GM23248 (cell line): ENCODE measurements around the gene HGF. TPM values are rescaled to one million over a fixed set of nuclear protein-coding genes. Genes with fewer than 3 reads are reported as not detected.
A peak's percentile ranks its signal among the peaks of the same experiment; 100 is the strongest.

ENCODE experiments used
- DNase-seq: peaks from one replicate; pipeline ENCODE4 v3.0.0-alpha.2; 2015
- H2AFZ ChIP-seq: fragments of 200-600 bp; sonication (generic); 2 replicates; pipeline ENCODE4 v1.6.1; 2016; ENCODE audit warnings: antibody characterized with exemption
- H3F3A ChIP-seq: fragments of 200-600 bp; sonication (generic); 2 replicates; pipeline ENCODE4 v1.6.1; 2016; ENCODE audit warnings: mild to moderate bottlenecking, antibody characterized with exemption, mixed run types; ENCODE audit not compliant: insufficient read depth
- H3K27ac ChIP-seq: fragments of 200-600 bp; sonication (generic); 2 replicates; pipeline ENCODE4 v1.5.1; 2016; ENCODE audit warnings: mild to moderate bottlenecking
- H3K27me3 ChIP-seq: fragments of 200-600 bp; sonication (generic); replicated peaks from 2 replicates; pipeline ENCODE4 v1.6.1; 2016; ENCODE audit warnings: mild to moderate bottlenecking; ENCODE audit not compliant: insufficient read depth
- H3K36me3 ChIP-seq: fragments of 200-600 bp; sonication (generic); 2 replicates; pipeline ENCODE4 v1.6.1; 2016; ENCODE audit warnings: low read depth, mild to moderate bottlenecking
- H3K4me1 ChIP-seq: fragments of 200-600 bp; sonication (generic); 2 replicates; pipeline ENCODE4 v1.6.1; 2016; ENCODE audit warnings: mild to moderate bottlenecking; ENCODE audit not compliant: insufficient read depth
- H3K4me2 ChIP-seq: fragments of 200-600 bp; sonication (generic); one replicate; pipeline ENCODE4 v1.6.1; 2016; ENCODE audit warnings: mild to moderate bottlenecking; ENCODE audit not compliant: unreplicated experiment
- H3K4me3 ChIP-seq: fragments of 200-600 bp; sonication (generic); 2 replicates; pipeline ENCODE4 v1.5.1; 2016; ENCODE audit warnings: mild to moderate bottlenecking
- H3K79me2 ChIP-seq: fragments of 200-600 bp; sonication (generic); 2 replicates; pipeline ENCODE4 v1.6.1; 2016; ENCODE audit warnings: mild to moderate bottlenecking; ENCODE audit not compliant: insufficient read depth
- H3K9ac ChIP-seq: fragments of 200-600 bp; sonication (generic); 2 replicates; pipeline ENCODE4 v1.6.1; 2016; ENCODE audit warnings: mild to moderate bottlenecking
- H3K9me2 ChIP-seq: fragments of 200-600 bp; sonication (generic); 2 replicates; pipeline ENCODE4 v1.6.1; 2016; ENCODE audit warnings: mixed run types, mild to moderate bottlenecking, moderate library complexity; ENCODE audit not compliant: insufficient read depth
- H3K9me3 ChIP-seq: fragments of 200-600 bp; sonication (generic); one replicate; pipeline ENCODE4 v1.6.1; 2017; ENCODE audit warnings: low read depth
- H4K20me1 ChIP-seq: fragments of 200-600 bp; sonication (generic); 2 replicates; pipeline ENCODE4 v1.6.0; 2016; ENCODE audit not compliant: insufficient read depth
- EZH2 ChIP-seq: fragments of 200-600 bp; sonication (generic); IDR thresholded peaks from 2 replicates; pipeline ENCODE4 v1.6.1; 2018; ENCODE audit warnings: antibody characterized with exemption, mild to moderate bottlenecking; ENCODE audit not compliant: insufficient read depth, poor library complexity, severe bottlenecking
- EZH2phosphoT487 ChIP-seq: fragments of 200-600 bp; sonication (generic); IDR thresholded peaks from 2 replicates; pipeline ENCODE4 v1.6.1; 2018; ENCODE audit warnings: antibody characterized with exemption, moderate library complexity, mild to moderate bottlenecking, low read depth; ENCODE audit not compliant: insufficient read depth
- WGBS, 2 experiments: methylation state at CpG; one replicate each; pipeline ENCODE4 v1.1.6; 2015 to 2017; ENCODE audit warnings: low lambda C conversion rate in 2 of 2, low coverage in 1 of 2; ENCODE audit errors: missing lambda C conversion rate in 2 of 2; 5-methylcytosine and 5-hydroxymethylcytosine counted together
- in situ Hi-C: fragments of 300-500 bp; cut with MboI; formaldehyde crosslinking; loops from 2 replicates; pipeline ENCODE4 v1.15.0; 2020
- polyA plus RNA-seq: library from polyadenylated mRNA; unstranded; fragments of >200 nt; fragmentation: Nextera tagmentation; extraction: Ambion mirVana; gene quantifications from 2 replicates; pipeline ENCODE4 v1.2.1, GENCODE V29; 2016
- total RNA-seq: library from RNA; depleted of rRNA; stranded (reverse); fragments of >200 nt; shearing (Covaris generic); gene quantifications from 2 replicates; pipeline ENCODE4 v1.2.3, GENCODE V29; 2014

The HGF gene
- total and polyA plus RNA-seq, 2 experiments from 2014 or later = 2.3 to 2.7 TPM

DNA sequence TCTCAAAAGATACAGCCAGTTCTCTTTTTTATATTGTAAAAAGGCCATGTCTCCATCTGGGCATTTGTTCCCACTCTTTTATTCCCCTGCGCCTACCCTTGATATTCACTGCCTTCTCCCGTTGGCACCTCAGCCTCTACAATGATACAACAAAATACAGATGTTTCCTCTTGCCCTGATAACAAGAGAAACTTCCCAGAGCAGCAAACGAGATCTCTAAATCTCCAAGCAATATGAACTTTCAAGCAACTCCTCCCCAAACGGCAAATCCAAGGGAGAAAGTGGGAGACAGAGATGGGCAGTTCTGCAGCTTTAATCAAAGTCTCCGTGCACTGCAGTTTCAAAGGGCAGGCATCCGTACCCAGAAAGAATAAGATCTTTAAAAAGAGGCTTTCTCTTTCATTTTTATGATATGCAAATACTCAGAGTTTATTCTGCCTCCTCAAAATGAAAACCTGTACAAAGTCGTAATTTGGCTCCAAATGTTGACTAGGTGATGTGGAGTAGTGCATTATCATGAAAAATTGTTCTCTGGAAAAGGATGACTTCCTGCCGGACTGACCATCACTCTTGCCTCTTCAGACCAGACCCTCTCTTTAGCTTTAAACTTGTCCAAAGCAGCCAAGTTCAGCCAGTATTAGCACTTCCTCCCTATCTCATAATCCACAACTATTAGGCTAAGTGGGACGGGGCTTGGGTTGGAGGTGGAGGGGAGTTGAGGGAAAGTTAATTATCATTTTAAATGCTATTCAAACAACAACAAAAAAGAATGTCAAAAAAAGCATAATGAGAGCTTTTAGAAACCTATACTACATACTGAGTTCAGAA is 682 bp downstream of the HGF start:
- in situ Hi-C loops = no loop called here
- H4K20me1 ChIP-seq = no peaks in the 10 kb centered on the region
- H3K79me2 ChIP-seq = peaks cover 4% of the 10 kb centered on the region; the same call in 1 of the 2 replicates
- WGBS, 2 experiments = 8 to 12% methylated on average over 9 of the region's 9 CpGs
- H3K36me3 ChIP-seq = no peaks in the 10 kb centered on the region
- peaks cover 35% of the 10 kb centered on the region for H3K4me1 ChIP-seq
- H3K27me3 ChIP-seq = no peaks in the 10 kb centered on the region
- no peaks in the 10 kb centered on the region for H3K9me3 ChIP-seq
- no peak for TF ChIP-seq EZH2phosphoT487
- TF ChIP-seq EZH2 = no peak
- peaks cover 11% of the 10 kb centered on the region; the same call in 1 of the 2 replicates for H3F3A ChIP-seq
- H3K4me2 ChIP-seq = peak overlapping the region; percentile 71
- peak; percentile 22 for DNase-seq
- peak overlapping the region; percentile 85 for H2AFZ ChIP-seq
- H3K4me3 ChIP-seq = peak overlapping the region; percentile 67
- H3K27ac ChIP-seq = no peak overlapping the region
- H3K9me2 ChIP-seq = no peaks in the 10 kb centered on the region; the same call in 1 of the 2 replicates
- peak overlapping the region; percentile 36 for H3K9ac ChIP-seq

DNA sequence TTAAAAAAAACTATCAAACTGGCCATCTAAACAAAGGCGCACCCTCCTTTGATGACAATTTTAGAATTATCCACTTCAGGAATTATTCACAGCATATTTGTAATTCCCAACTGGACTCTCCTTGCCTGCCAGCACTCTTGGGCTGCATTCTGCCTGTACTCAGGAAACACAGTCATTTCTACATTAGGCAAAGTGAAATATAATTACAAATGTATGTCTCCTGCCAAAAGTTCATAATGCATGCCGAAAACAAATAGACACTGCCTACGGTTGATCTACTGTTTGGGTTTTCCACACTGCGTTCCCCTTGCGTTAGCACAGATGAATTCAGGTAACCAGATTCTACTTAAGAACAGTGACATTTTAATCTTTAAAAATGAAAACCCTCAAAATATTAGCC is 1.9 kb downstream of the HGF start:
- no peaks in the 10 kb centered on the region for H3K9me3 ChIP-seq
- peaks cover 37% of the 10 kb centered on the region for H3K4me1 ChIP-seq
- no peaks in the 10 kb centered on the region for H3K36me3 ChIP-seq
- H3K4me3 ChIP-seq = peak overlapping the region; percentile 67
- no peak for TF ChIP-seq EZH2phosphoT487
- no peak for TF ChIP-seq EZH2
- WGBS, 2 experiments = 9 to 19% methylated on average over 5 of the region's 5 CpGs
- peak overlapping the region; percentile 68 for H2AFZ ChIP-seq
- no peaks in the 10 kb centered on the region; the same call in 1 of the 2 replicates for H3K9me2 ChIP-seq
- peak; percentile 68 for DNase-seq
- peak overlapping the region; percentile 75 for H3K4me2 ChIP-seq
- no peaks in the 10 kb centered on the region for H3K27me3 ChIP-seq
- H3K9ac ChIP-seq = no peak overlapping the region
- H3K79me2 ChIP-seq = peaks cover 4% of the 10 kb centered on the region; the same call in 1 of the 2 replicates
- H3F3A ChIP-seq = peaks cover 11% of the 10 kb centered on the region; the same call in 1 of the 2 replicates
- in situ Hi-C loops = no loop called here
- no peaks in the 10 kb centered on the region for H4K20me1 ChIP-seq
- H3K27ac ChIP-seq = no peak overlapping the region

DNA sequence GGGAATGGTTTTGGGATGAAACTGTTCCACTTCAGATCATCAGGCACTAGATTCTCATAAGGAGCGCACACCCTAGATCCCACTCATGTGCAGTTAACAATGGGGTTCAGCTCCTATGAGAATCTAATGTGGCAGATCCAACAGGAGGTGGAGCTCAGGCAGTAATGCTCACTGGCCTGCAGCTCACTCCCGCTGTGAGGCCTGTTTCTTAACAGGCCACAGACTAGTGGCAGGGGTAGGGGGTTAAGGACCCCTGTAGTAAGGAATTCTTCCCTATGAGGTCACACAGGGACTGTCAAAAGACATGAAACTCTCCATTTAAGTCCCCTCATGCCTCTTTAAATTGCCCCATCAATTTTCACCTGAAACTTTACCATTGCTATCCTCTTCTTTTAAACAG is 8.0 kb downstream of the HGF start:
- H4K20me1 ChIP-seq = no peaks in the 10 kb centered on the region
- H3K4me1 ChIP-seq = peaks cover 10% of the 10 kb centered on the region; the same call in 1 of the 2 replicates
- TF ChIP-seq EZH2phosphoT487 (no peak), EZH2 (no peak)
- H3K36me3 ChIP-seq = no peaks in the 10 kb centered on the region
- H3K79me2 ChIP-seq = no peaks in the 10 kb centered on the region
- no peak overlapping the region for H3K9ac ChIP-seq
- WGBS, 2 experiments = 96 to 100% methylated on average over 2 of the region's 2 CpGs
- in situ Hi-C loops = no loop called here
- H3K27me3 ChIP-seq = no peaks in the 10 kb centered on the region
- H3K9me3 ChIP-seq = no peaks in the 10 kb centered on the region
- H3K9me2 ChIP-seq = no peaks in the 10 kb centered on the region
- no peak overlapping the region for H2AFZ ChIP-seq
- no peak overlapping the region for H3K27ac ChIP-seq
- no peak overlapping the region for H3K4me2 ChIP-seq
- H3F3A ChIP-seq = no peaks in the 10 kb centered on the region
- no peak for DNase-seq
- H3K4me3 ChIP-seq = no peak overlapping the region

DNA sequence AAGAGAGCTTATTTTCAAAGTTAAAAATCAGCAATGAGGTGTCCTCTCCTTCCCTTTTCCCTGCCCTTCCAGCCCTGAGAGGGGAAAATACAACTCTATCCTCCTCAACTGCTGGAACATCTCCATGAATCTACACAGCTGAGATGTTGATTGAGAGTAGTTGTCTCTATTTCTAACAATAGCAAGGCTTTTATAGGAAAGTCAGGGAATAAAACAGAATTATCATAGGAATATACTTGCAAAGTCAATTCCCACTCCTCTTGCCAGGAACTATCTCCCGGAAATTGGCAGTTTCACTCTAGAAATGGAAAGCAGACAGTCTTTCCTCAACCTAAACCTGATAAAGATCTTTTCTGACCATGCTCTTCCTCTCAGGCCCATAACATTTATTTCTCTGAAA is 8.8 kb downstream of the HGF start:
- no peaks in the 10 kb centered on the region for H3K27me3 ChIP-seq
- H3K27ac ChIP-seq = no peak overlapping the region
- H3K79me2 ChIP-seq = no peaks in the 10 kb centered on the region
- H3K9ac ChIP-seq = no peak overlapping the region
- H3K4me1 ChIP-seq = peaks cover 10% of the 10 kb centered on the region; the same call in 1 of the 2 replicates
- no peaks in the 10 kb centered on the region for H4K20me1 ChIP-seq
- no peaks in the 10 kb centered on the region for H3F3A ChIP-seq
- no peaks in the 10 kb centered on the region for H3K9me2 ChIP-seq
- no peaks in the 10 kb centered on the region for H3K36me3 ChIP-seq
- no peak overlapping the region for H2AFZ ChIP-seq
- no peaks in the 10 kb centered on the region for H3K9me3 ChIP-seq
- TF ChIP-seq EZH2 = no peak
- no peak for TF ChIP-seq EZH2phosphoT487
- in situ Hi-C loops = no loop called here
- WGBS, 2 experiments = 97 to 100% methylated on average over 1 of the region's 1 CpG
- DNase-seq = no peak
- H3K4me3 ChIP-seq = no peak overlapping the region
- H3K4me2 ChIP-seq = no peak overlapping the region
